ENCODE data around the gene TUFM.

The TUFM gene

DNA sequence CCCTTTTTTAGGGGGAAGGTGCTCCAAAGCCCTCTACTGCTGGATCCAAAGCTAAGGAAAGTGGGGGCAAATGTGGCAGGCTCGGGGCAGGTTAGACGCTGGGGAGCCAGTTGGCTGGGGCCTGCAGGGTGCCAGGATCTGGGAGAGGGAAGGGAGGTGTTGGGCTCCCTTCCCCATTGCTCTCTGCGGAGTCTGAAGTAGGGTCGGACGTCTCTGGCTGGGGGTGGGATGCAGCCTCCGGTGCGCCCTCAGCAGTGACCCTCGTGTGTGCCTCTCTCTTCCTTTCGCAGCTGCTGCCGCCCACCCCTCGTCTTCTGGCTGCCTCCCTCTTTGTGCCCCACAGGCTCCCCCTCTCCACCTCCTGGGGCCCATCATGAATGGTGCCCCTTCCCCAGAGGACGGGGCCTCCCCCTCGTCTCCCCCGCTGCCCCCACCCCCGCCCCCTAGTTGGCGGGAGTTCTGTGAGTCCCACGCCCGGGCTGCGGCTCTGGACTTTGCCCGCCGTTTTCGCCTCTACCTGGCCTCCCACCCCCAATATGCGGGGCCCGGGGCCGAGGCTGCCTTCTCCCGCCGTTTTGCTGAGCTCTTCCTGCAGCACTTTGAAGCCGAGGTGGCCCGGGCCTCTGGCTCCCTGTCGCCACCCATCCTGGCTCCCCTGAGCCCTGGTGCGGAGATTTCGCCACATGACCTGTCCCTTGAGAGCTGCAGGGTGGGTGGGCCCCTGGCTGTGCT lies 19.7 kb upstream of the TUFM start:
- no peak overlapping the region for H3K4me3 ChIP-seq (ENCODE audit: low read depth, low read length)
- DNase-seq (ENCODE audit: low read depth), result no peak
- no peak for TF ChIP-seq CTCF (IDR thresholded peaks at IDR 0.05; ENCODE audit: control insufficient read depth, extremely low read depth, insufficient read depth)

DNA sequence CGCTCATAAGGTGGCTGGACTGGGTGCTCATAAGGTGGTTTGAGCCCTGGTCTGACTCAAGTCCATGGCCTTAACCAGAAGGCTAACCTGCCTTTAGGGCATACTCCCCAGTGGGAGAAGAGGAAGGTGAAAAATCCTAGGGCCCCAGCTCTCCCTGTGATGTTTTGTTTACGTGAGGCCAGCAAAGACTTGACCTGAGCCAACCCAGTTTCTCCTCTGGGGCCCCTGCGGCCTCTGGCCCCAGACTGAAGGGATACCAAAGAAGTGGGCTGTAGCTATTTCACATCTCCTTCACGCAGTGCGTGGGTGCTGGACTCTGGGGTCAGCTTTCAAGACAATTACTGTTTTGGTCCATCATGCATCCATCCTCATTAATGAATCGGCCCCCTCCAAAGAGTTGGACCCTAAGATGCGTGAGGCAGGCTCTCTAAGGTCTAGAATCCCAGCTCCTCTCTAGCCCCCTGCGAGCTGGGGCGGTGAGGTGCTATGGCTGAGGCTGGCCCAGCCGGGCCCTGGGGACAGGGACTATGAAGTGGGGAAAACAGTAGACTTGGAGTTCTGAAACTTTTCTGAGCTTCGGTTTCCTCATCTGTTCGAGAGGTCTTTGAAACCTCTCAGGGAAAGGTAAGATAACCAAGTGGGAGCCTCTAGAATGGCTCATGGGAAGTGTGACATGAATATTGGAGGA lies 19.0 kb upstream of the TUFM start:
- H3K4me3 ChIP-seq (ENCODE audit: low read depth, low read length), result peak overlapping the region; percentile 97
- TF ChIP-seq CTCF (IDR thresholded peaks at IDR 0.05; ENCODE audit: control insufficient read depth, extremely low read depth, insufficient read depth), result no peak
- DNase-seq (ENCODE audit: low read depth), result no peak

DNA sequence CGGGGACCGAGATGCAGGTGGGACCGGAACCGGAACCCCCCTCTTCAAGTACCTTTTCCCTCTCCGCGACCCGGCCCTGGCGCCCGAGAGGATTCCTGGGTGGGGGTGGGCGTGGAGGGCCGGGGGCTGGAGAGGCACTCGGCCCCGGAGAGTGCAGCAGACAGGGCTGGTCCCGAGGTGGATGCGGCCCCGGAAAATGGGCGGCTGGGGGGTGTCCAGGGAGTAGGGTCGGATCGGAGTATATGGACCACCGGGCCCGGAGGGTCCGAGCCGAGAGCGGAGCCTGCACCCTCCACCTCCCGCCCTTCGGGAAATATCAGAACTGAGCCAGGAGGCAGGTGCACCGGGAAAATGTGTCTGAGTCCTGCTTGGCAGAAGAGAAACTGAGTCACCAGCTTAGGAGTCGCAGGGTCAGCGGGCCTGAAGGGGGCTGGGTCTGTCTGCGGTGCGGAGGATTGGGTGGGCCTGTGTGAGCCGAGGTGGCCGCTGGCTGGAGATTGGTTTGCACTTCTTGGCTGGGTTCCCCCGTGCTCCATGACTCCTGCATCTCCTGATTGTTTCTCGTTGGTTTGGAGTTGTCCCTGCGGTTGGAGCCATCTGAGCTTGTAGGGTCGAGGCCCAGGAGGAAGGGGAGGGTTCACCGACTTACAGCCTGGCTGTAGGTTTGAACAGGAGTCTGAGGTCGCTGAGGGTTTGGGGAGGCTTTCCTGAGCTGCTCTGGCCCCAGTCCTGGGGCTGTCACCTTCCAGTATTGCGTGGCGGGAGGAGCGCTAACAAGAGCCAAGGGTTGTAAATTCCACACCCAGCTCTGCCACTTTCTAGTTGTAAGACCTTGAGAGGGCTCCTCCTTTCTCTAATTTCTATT lies 18.0 kb upstream of the TUFM start:
- peak overlapping the region; percentile 97 for H3K4me3 ChIP-seq (ENCODE audit: low read depth, low read length)
- TF ChIP-seq CTCF (IDR thresholded peaks at IDR 0.05; ENCODE audit: control insufficient read depth, extremely low read depth, insufficient read depth), result no peak
- DNase-seq (ENCODE audit: low read depth), result no peak

DNA sequence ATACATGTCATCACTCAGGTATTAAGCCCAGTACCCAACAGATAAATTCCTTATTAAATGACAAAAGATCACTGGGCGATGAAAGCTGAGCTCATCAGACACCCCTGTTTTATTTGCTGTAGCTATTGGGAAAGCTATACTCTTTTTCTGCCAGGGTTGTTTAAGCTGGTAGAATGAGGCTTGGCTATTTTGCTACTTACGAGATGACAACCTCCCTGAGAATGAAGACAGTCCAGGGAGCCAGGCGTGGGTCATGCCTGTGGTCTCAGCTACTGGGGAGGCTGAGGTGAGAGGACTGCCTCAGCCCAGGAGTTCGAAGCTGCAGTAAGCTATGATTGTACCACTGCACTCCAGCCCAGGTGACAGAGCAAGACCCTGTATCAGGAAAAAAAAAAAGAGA lies 13.2 kb upstream of the TUFM start:
- H3K4me3 ChIP-seq (ENCODE audit: low read depth, low read length), result no peak overlapping the region
- TF ChIP-seq CTCF (IDR thresholded peaks at IDR 0.05; ENCODE audit: control insufficient read depth, extremely low read depth, insufficient read depth), result no peak
- DNase-seq (ENCODE audit: low read depth), result no peak

DNA sequence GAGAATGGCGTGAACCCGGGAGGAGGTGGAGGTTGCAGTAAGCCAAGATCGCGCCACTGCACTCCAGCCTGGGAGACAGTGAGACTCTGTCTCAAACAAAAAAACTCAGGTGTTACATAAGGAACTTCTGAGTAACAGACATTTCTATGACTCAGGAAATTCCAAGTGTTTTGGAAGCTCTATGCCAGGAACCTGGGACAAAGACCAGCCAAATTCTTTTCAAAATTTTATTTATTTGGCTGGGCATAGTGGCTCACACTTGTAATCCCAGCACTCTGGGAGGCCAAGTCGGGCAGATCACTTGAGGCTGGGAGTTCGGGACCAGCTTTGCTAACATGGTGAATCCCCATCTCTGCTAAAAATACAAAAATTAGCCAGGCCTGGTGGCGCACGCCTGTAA lies 12.3 kb upstream of the TUFM start:
- TF ChIP-seq CTCF (IDR thresholded peaks at IDR 0.05; ENCODE audit: control insufficient read depth, extremely low read depth, insufficient read depth), result no peak
- no peak overlapping the region for H3K4me3 ChIP-seq (ENCODE audit: low read depth, low read length)
- DNase-seq (ENCODE audit: low read depth), result no peak

- DNase-seq (ENCODE audit: low read depth), result no peak
- no peak for TF ChIP-seq CTCF (IDR thresholded peaks at IDR 0.05; ENCODE audit: control insufficient read depth, extremely low read depth, insufficient read depth)
- H3K4me3 ChIP-seq (ENCODE audit: low read depth, low read length), result peak overlapping the region; percentile 91
Observed at GRCh38 chr16:28846933-28847273, 755 bp upstream of the TUFM start.
